ENCODE results near the gene UBTD2. TPM values are rescaled to one million over a fixed set of nuclear protein-coding genes. Genes with fewer than 3 reads are reported as not detected.

UBTD2 gene
- total RNA-seq, 4 donors from 2014 or later = 15.9 to 28.6 (median 22.5) TPM

DNA sequence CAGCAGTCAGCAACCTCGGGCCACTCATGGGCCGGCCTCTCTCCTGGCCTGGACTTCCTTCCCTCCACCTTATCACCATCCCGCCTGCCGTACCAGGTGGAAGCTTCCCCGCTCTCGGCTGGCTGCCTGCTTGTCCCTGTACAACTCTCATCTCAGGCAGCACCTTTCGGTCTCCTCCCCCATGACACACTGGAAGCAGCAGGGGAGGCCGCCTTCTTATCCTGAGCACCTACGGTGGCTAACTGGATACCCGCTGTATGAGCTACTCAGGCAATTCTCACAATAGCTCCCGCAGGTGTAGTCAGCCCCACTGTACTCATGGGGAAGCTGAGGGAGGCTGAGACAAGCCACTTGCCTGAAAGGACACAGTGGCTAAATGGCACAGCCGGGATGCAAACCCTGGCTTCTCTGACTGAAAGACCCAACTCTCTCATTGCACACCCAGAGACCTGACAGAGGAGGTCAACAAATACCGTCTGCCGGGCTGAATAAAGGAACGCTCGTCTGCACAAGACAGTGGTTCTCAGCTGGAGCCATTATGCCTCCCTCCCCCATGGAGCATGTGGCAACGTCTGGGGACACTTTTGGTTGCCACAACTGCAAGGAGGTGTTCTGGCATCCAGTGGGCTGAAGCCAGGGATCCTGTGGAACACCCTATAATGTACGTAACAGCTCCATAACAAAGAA lies 105.1 kb downstream of the UBTD2 start:
- intact Hi-C loops (cut with DNase I) = no loop called here
- no peaks in the 10 kb centered on the region for H3K9me3 ChIP-seq
- no peaks in the 10 kb centered on the region for H3K27me3 ChIP-seq
- no peaks in the 10 kb centered on the region for H3K36me3 ChIP-seq
- WGBS, 2 donors = 77 to 80% methylated on average over 15 to 18 of the region's 18 CpGs
- no peak overlapping the region for H3K27ac ChIP-seq
- DNase-seq = no peak
- H3K4me1 ChIP-seq = no peaks in the 10 kb centered on the region
- TF ChIP-seq POLR2A (IDR thresholded peaks at IDR 0.05) (no peak), CTCF (IDR thresholded peaks at IDR 0.05) (no peak)
- no peak overlapping the region for H3K4me3 ChIP-seq (replicated peaks in 1 of 3)

DNA sequence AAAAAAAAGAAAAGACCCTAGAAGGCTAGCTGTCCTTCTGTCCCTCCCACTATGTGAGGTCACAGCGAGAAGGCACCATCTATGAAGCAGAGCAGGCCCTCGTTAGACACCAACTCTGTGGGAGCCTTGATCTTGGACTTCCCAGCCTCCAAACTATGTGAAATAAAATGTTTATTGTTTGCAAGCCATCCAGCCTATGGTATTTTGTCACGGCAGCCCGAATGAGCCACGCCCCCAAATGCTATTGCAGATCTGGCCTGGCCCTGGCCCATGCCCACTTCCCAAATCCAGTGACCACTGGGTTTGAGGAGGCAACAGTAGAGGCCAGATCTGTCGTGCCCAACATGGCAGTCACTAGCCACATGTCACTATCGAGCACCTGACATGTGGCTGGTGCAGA lies 106.4 kb downstream of the UBTD2 start:
- intact Hi-C loops (cut with DNase I) = no loop called here
- 88 to 94% methylated on average over 7 of the region's 7 CpGs for WGBS, 2 donors
- no peaks in the 10 kb centered on the region for H3K4me1 ChIP-seq
- no peak for DNase-seq
- H3K36me3 ChIP-seq = no peaks in the 10 kb centered on the region
- TF ChIP-seq CTCF (IDR thresholded peaks at IDR 0.05) (no peak), POLR2A (IDR thresholded peaks at IDR 0.05) (no peak)
- no peak overlapping the region for H3K4me3 ChIP-seq (replicated peaks in 1 of 3)
- H3K27me3 ChIP-seq = no peaks in the 10 kb centered on the region
- H3K27ac ChIP-seq = no peak overlapping the region
- no peaks in the 10 kb centered on the region for H3K9me3 ChIP-seq

DNA sequence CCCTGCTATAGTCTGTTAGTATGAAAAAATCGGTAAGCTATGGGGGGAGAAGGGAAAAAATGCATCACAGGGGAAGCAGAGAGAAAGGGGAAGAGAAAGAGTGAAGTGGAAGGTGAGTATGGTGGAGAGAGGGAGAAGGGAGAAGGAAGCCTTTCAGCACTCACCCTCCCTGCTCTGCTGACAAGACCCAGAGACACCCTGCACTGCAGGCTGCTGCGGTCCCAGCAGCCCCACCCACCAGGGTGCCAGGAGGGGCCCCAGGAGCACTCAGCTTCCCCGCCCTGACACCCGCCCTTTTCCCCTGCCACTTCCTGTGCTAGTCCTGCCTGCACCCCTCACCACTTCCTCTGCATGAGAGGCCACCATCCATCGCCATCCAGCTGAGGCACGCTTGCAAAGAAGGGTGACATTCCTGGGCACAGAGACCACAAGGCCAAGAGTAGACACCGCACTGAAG lies 108.3 kb downstream of the UBTD2 start:
- no peak overlapping the region for H3K4me3 ChIP-seq (replicated peaks in 1 of 3)
- no peaks in the 10 kb centered on the region for H3K36me3 ChIP-seq
- TF ChIP-seq POLR2A (IDR thresholded peaks at IDR 0.05) (no peak), CTCF (IDR thresholded peaks at IDR 0.05) (no peak)
- peak; percentile 32 for DNase-seq
- no peaks in the 10 kb centered on the region for H3K9me3 ChIP-seq
- H3K27me3 ChIP-seq = no peaks in the 10 kb centered on the region
- intact Hi-C loops (cut with DNase I) = no loop called here
- WGBS, 2 donors = 56% methylated on average over 6 to 7 of the region's 7 CpGs
- no peaks in the 10 kb centered on the region for H3K4me1 ChIP-seq
- H3K27ac ChIP-seq = no peak overlapping the region

DNA sequence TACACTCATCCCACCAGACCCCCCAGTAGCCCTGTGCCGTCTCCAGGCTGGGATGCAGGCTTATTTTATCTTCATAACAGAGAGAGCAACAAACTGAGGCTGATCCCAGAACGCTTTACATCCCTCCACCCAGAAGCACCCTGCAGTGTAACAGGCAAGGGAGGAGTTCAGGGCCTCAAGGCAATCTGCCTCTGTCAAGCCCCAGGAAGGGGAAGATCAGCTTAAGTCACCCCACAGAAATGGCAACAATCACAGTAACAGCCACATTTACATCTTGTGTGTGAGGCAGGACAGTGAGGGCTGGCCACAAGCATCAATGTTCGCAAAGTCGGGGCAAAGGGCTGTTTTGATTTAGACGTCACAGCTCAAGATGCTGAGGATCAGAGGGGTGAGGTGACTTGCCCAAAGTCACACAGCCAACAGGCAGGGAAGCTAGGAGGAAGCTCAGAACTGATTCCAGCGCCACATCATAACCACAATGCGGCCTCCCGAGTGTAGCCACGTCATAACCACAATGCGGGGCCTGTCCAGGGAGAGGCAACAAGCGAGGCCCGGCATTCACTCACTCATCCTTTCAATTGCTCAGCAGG lies 109.9 kb downstream of the UBTD2 start:
- Histone ChIP-seq H3K27ac (no peak overlapping the region), H3K9me3 (no peaks in the 10 kb centered on the region), H3K27me3 (no peaks in the 10 kb centered on the region), H3K4me3 (replicated peaks in 1 of 3) (no peak overlapping the region), H3K4me1 (no peaks in the 10 kb centered on the region), H3K36me3 (no peaks in the 10 kb centered on the region)
- TF ChIP-seq CTCF (IDR thresholded peaks at IDR 0.05) (no peak), POLR2A (IDR thresholded peaks at IDR 0.05) (no peak)
- no peak for DNase-seq
- 91 to 92% methylated on average over 12 of the region's 12 CpGs for WGBS, 2 donors
- intact Hi-C loops (cut with DNase I) = no loop called here

- intact Hi-C loops (cut with DNase I) = no loop called here
- TF ChIP-seq POLR2A (IDR thresholded peaks at IDR 0.05) = no peak
- TF ChIP-seq CTCF (IDR thresholded peaks at IDR 0.05) = no peak
- no peak overlapping the region for H3K27ac ChIP-seq
- H3K27me3 ChIP-seq = no peaks in the 10 kb centered on the region
- 74 to 77% methylated on average over 10 to 11 of the region's 12 CpGs for WGBS, 2 donors
- DNase-seq = no peak
- no peaks in the 10 kb centered on the region for H3K9me3 ChIP-seq
- H3K4me1 ChIP-seq = no peaks in the 10 kb centered on the region
- H3K4me3 ChIP-seq (replicated peaks in 1 of 3) = no peak overlapping the region
- H3K36me3 ChIP-seq = no peaks in the 10 kb centered on the region
Observed at GRCh38 chr5:172172912-172173563, 110.5 kb downstream of the UBTD2 start.
